GM23338 (cell line): ENCODE data around the gene KIR2DL4. TPM values are rescaled to one million over a fixed set of nuclear protein-coding genes. Genes with fewer than 3 reads are reported as not detected.

Experiments
- ATAC-seq: fragments of 200-7000 bp; cut with Tn5 transposase; 3 replicates; pipeline ENCODE4 v1.9.1; 2020
- DNase-seq: peaks from one replicate; pipeline ENCODE4 v3.0.0-alpha.2; 2015; ENCODE audit warnings: low spot score
- H2AFZ ChIP-seq: fragments of 200-600 bp; sonication (generic); 2 replicates; pipeline ENCODE4 v1.8.0; 2016; ENCODE audit warnings: antibody characterized with exemption, mild to moderate bottlenecking, moderate library complexity
- H3F3A ChIP-seq: fragments of 200-600 bp; sonication (generic); replicated peaks from 2 replicates; pipeline ENCODE4 v1.8.0; 2017; ENCODE audit warnings: antibody characterized with exemption, mixed run types, low read depth
- H3K27ac ChIP-seq: fragments of 200-600 bp; sonication (generic); 2 replicates; pipeline ENCODE4 v1.6.1; 2016; ENCODE audit warnings: low read depth
- H3K27me3 ChIP-seq: fragments of 200-600 bp; sonication (generic); 2 replicates; pipeline ENCODE4 v1.8.0; 2016; ENCODE audit warnings: mild to moderate bottlenecking, mixed run types, moderate library complexity; ENCODE audit not compliant: insufficient read depth
- H3K36me3 ChIP-seq: fragments of 200-600 bp; sonication (generic); 2 replicates; pipeline ENCODE4 v1.8.0; 2016; ENCODE audit warnings: mild to moderate bottlenecking; ENCODE audit not compliant: insufficient read depth
- H3K4me1 ChIP-seq: fragments of 200-600 bp; sonication (generic); 2 replicates; pipeline ENCODE4 v1.8.0; 2016; ENCODE audit warnings: mild to moderate bottlenecking, moderate library complexity; ENCODE audit not compliant: insufficient read depth
- H3K4me2 ChIP-seq: fragments of 200-600 bp; sonication (generic); 2 replicates; pipeline ENCODE4 v1.7.1; 2017; ENCODE audit warnings: mixed run types
- H3K4me3 ChIP-seq: fragments of 200-600 bp; sonication (generic); 2 replicates; pipeline ENCODE4 v1.6.1; 2016; ENCODE audit warnings: mixed run types
- H3K79me2 ChIP-seq: fragments of 200-600 bp; sonication (generic); replicated peaks from 2 replicates; pipeline ENCODE4 v1.8.0; 2017; ENCODE audit warnings: mild to moderate bottlenecking; ENCODE audit not compliant: insufficient read depth
- H3K9me2 ChIP-seq: fragments of 200-600 bp; sonication (generic); 2 replicates; pipeline ENCODE4 v1.8.0; 2017; ENCODE audit not compliant: insufficient read depth
- H4K20me1 ChIP-seq: fragments of 200-600 bp; sonication (generic); replicated peaks from 2 replicates; pipeline ENCODE4 v1.8.0; 2017; ENCODE audit warnings: mild to moderate bottlenecking; ENCODE audit not compliant: insufficient read depth
- H3K27ac Mint-ChIP-seq: 2 replicates; pipeline ENCODE4 v1.8.0; 2020; ENCODE audit warnings: inconsistent platforms, mild to moderate bottlenecking, moderate library complexity, mixed read lengths
- H3K27me3 Mint-ChIP-seq: 3 replicates; pipeline ENCODE4 v1.8.0; 2022; ENCODE audit warnings: low read depth, mild to moderate bottlenecking, moderate library complexity, mixed read lengths, inconsistent platforms; ENCODE audit not compliant: insufficient read depth, poor library complexity
- H3K36me3 Mint-ChIP-seq: 3 replicates; pipeline ENCODE4 v1.8.0; 2021; ENCODE audit warnings: low read depth, mild to moderate bottlenecking, inconsistent platforms, moderate library complexity, mixed read lengths
- H3K4me1 Mint-ChIP-seq: 3 replicates; pipeline ENCODE4 v1.8.0; 2020; ENCODE audit warnings: mild to moderate bottlenecking, inconsistent platforms, mixed read lengths
- H3K4me3 Mint-ChIP-seq: 3 replicates; pipeline ENCODE4 v1.8.0; 2021; ENCODE audit warnings: moderate library complexity, mild to moderate bottlenecking, inconsistent platforms, mixed read lengths
- H3K9me3 Mint-ChIP-seq: 3 replicates; pipeline ENCODE4 v1.8.0; 2020; ENCODE audit warnings: moderate library complexity, mild to moderate bottlenecking, inconsistent platforms, mixed read lengths
- CREB1 ChIP-seq: fragments of 250-450 bp; sonication (Bioruptor Pico); IDR thresholded peaks from 2 replicates; pipeline ENCODE4 v1.5.0; 2020; ENCODE audit warnings: low read depth, mild to moderate bottlenecking, moderate library complexity
- CTCF ChIP-seq, 2 experiments: fragments of 200-600 bp in 1 of 2; sonication (generic) in 1 of 2; conservative IDR thresholded peaks; 2 replicates each; pipeline versions ENCODE4 v1.5.1 to v1.6.1; 2016 to 2017; ENCODE audit warnings: antibody characterized with exemption in 2 of 2, low read depth in 2 of 2, mild to moderate bottlenecking in 2 of 2, moderate library complexity in 1 of 2
- ETS1 ChIP-seq: IDR thresholded peaks from 2 replicates; pipeline ENCODE4 v1.6.1; 2016; ENCODE audit warnings: antibody characterized with exemption
- EZH2 ChIP-seq: fragments of 200-600 bp; sonication (generic); IDR thresholded peaks from one replicate; pipeline ENCODE4 v1.8.0; 2017; ENCODE audit warnings: antibody characterized with exemption, mild to moderate bottlenecking, low read depth; ENCODE audit not compliant: unreplicated experiment
- EZH2phosphoT487 ChIP-seq: fragments of 200-600 bp; sonication (generic); IDR thresholded peaks from one replicate; pipeline ENCODE4 v1.8.1; 2018; ENCODE audit warnings: antibody characterized with exemption; ENCODE audit not compliant: unreplicated experiment
- JUNB ChIP-seq: IDR thresholded peaks from one replicate; pipeline ENCODE4 v1.6.1; 2016; ENCODE audit warnings: antibody characterized with exemption; ENCODE audit not compliant: unreplicated experiment
- NANOG ChIP-seq: IDR thresholded peaks from 2 replicates; pipeline ENCODE4 v1.6.1; 2016; ENCODE audit warnings: antibody characterized with exemption, borderline replicate concordance
- POLR2AphosphoS5 ChIP-seq: IDR thresholded peaks from 2 replicates; pipeline ENCODE4 v1.6.1; 2016; ENCODE audit warnings: antibody characterized with exemption, low read depth
- REST ChIP-seq: IDR thresholded peaks from one replicate; pipeline ENCODE4 v1.6.1; 2018; ENCODE audit warnings: antibody characterized with exemption; ENCODE audit not compliant: unreplicated experiment
- STAT1 ChIP-seq: IDR thresholded peaks from one replicate; pipeline ENCODE4 v1.6.1; 2016; ENCODE audit warnings: antibody characterized with exemption; ENCODE audit not compliant: unreplicated experiment
- ZNF114 ChIP-seq: fragments of 250-450 bp; sonication (Bioruptor Pico); IDR thresholded peaks from 2 replicates; pipeline ENCODE4 v1.5.0; 2020; ENCODE audit warnings: mild to moderate bottlenecking, moderate library complexity
- ZNF331 ChIP-seq: fragments of 250-450 bp; sonication (Bioruptor Pico); IDR thresholded peaks from 2 replicates; pipeline ENCODE4 v1.5.0; 2020; ENCODE audit warnings: low read depth, mild to moderate bottlenecking, moderate library complexity
- ZNF462 ChIP-seq: fragments of 250-450 bp; sonication (Bioruptor Pico); IDR thresholded peaks from 2 replicates; pipeline ENCODE4 v1.5.0; 2020; ENCODE audit warnings: mild to moderate bottlenecking, moderate library complexity
- polyA plus RNA-seq: library from polyadenylated mRNA; unstranded; fragments of >200 nt; fragmentation: Nextera tagmentation; extraction: Ambion mirVana; gene quantifications from 2 replicates; pipeline ENCODE4 v1.2.1, GENCODE V29; 2016
- total RNA-seq: library from RNA; depleted of rRNA; stranded (reverse); fragments of >200 nt; shearing (Covaris generic); gene quantifications from 2 replicates; pipeline ENCODE4 v1.2.3, GENCODE V29; 2014

Gene KIR2DL4
- total and polyA plus RNA-seq, 2 experiments from 2014 or later: not detected

- TF ChIP-seq ZNF462 (CRISPR knock-in tag): no peak
- TF ChIP-seq EZH2: no peak
- no peak for TF ChIP-seq POLR2AphosphoS5
These were observed 691 bp downstream of the KIR2DL4 start (continued) for GRCh38 chr19:54804101-54804500.

GRCh38 chr19:54804571-54804970, 1.2 kb downstream of the KIR2DL4 start:
- Mint-ChIP-seq H3K36me3 (peaks cover 51% of the 10 kb centered on the region), H3K4me1 (no peaks in the 10 kb centered on the region), H3K27me3 (peaks cover 6% of the 10 kb centered on the region), H3K9me3 (peaks cover 80% of the 10 kb centered on the region), H3K4me3 (no peak overlapping the region), H3K27ac (no peak overlapping the region)
- H3K27ac ChIP-seq: no peak overlapping the region
- no peaks in the 10 kb centered on the region for H3K27me3 ChIP-seq
- H3K36me3 ChIP-seq: no peaks in the 10 kb centered on the region
- H4K20me1 ChIP-seq: no peaks in the 10 kb centered on the region
- DNase-seq (no peak), ATAC-seq (no peak)
- no peak overlapping the region for H2AFZ ChIP-seq
- H3K4me3 ChIP-seq: no peak overlapping the region
- no peaks in the 10 kb centered on the region for H3F3A ChIP-seq
- H3K4me1 ChIP-seq: no peaks in the 10 kb centered on the region
- H3K4me2 ChIP-seq: no peak overlapping the region
- no peaks in the 10 kb centered on the region for H3K9me2 ChIP-seq
- H3K79me2 ChIP-seq: no peaks in the 10 kb centered on the region
- TF ChIP-seq ETS1 (no peak), CTCF (conservative IDR thresholded peaks at IDR 0.05; ENCODE audit: low read depth in 2 of 2) (no peak), POLR2AphosphoS5 (no peak), STAT1 (no peak), REST (no peak), JUNB (no peak), NANOG (no peak), ZNF331 (no peak), CREB1 (no peak), EZH2 (no peak), ZNF114 (CRISPR knock-in tag) (no peak), EZH2phosphoT487 (no peak)
